CD4-positive, alpha-beta T cell treated with Interleukin-15 for 4 hours (primary cell): ENCODE measurements around the gene POMGNT1.
"Not testable (repeated sequence)": the region's sequence is repeated elsewhere in the genome, so short reads cannot be mapped to it uniquely, and the experiment has no call there.

Experiments
- DNase-seq: peaks from one replicate; pipeline ENCODE4 v3.0.0-alpha.2; 2020; ENCODE audit warnings: low spot score

The POMGNT1 gene

GRCh38 chr1:46197964-46198811, at the start of gene POMGNT1:
TSS of gene POMGNT1 (minus strand) at chr1:46198434. CDS start at chr1:46197821, 613 bp downstream.
- DNase-seq: peak; percentile 73

GRCh38 chr1:46247436-46248121, 49.3 kb upstream of the POMGNT1 start, which contains the start of gene RAD54L:
TSS of gene RAD54L (plus strand) at chr1:46247763. CDS start at chr1:46248406, 643 bp downstream.
- DNase-seq: peak; percentile 98

GRCh38 chr1:46246548-46247435, 48.6 kb upstream of the POMGNT1 start:
- DNase-seq: peak; percentile 21

- DNase-seq: not testable (repeated sequence)
Measured at GRCh38 chr1:46246136-46246535, 47.9 kb upstream of the POMGNT1 start.

GRCh38 chr1:46244656-46245371, 46.6 kb upstream of the POMGNT1 start:
- DNase-seq: peak; percentile 15

- not testable (repeated sequence) for DNase-seq
Measured at GRCh38 chr1:46243831-46244230, 45.6 kb upstream of the POMGNT1 start.

- no peak for DNase-seq
Measured at GRCh38 chr1:46242918-46243317, 44.7 kb upstream of the POMGNT1 start.

- not testable (repeated sequence) for DNase-seq
Measured at GRCh38 chr1:46241733-46242132, 43.5 kb upstream of the POMGNT1 start.

GRCh38 chr1:46238865-46239264, 40.6 kb upstream of the POMGNT1 start:
- not testable (repeated sequence) for DNase-seq

- no peak for DNase-seq
Measured at GRCh38 chr1:46236882-46237281, 38.6 kb upstream of the POMGNT1 start.

GRCh38 chr1:46231231-46231630, 33.0 kb upstream of the POMGNT1 start:
- DNase-seq: not testable (repeated sequence)

- DNase-seq: no peak
Measured at GRCh38 chr1:46224966-46225365, 26.7 kb upstream of the POMGNT1 start.

- peak; percentile 62 for DNase-seq
Measured at GRCh38 chr1:46223472-46223943, 25.3 kb upstream of the POMGNT1 start.

- DNase-seq: not testable (repeated sequence)
Measured at GRCh38 chr1:46223055-46223454, 24.8 kb upstream of the POMGNT1 start.

GRCh38 chr1:46221749-46222148, 23.5 kb upstream of the POMGNT1 start:
- DNase-seq: no peak

GRCh38 chr1:46220808-46221207, 22.6 kb upstream of the POMGNT1 start:
- DNase-seq: no peak

- no peak for DNase-seq
Measured at GRCh38 chr1:46219551-46220520, 21.6 kb upstream of the POMGNT1 start.

- DNase-seq: no peak
Measured at GRCh38 chr1:46218443-46218842, 20.2 kb upstream of the POMGNT1 start.

- no peak for DNase-seq
Measured at GRCh38 chr1:46215504-46215903, 17.3 kb upstream of the POMGNT1 start.

GRCh38 chr1:46211051-46211450, 12.8 kb upstream of the POMGNT1 start:
- no peak for DNase-seq
